ENCODE measurements around the gene CRYBA2.

The CRYBA2 gene

DNA sequence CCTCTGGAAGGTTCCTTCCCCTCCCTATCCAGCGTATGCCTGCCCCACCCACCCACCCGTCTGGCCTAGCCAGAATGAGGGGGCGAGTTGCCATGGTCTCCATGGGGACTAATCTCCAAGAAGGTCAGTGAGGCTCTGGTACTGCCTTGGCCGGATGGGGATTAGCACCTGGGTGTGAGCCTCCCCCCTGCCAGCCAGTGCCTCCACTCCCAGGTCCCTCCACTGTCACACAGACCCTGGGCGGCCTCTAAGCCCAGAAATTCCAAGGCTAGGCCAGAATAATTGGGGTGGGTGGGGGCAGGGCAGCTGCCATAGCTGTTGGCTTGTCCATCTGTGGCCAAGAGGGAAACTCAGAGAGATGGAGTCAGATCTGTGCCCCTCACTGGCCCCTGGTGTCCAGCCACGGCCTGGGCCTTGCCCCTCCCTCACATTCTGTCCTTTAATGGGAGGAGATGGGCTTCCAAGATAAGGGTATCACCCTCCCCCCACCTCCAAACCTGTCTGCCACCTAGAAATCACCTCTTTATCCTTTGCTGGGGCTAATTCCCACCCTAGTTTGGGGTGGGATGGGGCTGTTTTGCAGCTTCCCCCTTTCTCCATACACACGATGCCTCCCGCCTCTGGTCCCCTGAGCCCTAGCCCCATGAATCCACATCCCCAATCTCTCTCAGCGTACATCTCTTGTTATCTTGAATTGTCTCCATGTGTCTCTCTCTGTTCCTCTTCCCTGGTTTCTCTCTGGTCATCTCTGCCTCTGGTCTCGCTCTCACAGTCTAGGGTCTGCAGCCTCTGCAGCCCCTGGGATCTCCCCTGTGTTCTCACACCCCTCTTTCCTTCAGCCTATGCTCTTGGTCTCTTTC, 6.0 kb upstream of the CRYBA2 start:
- DNase-seq (ENCODE audit: low spot score), result no peak

DNA sequence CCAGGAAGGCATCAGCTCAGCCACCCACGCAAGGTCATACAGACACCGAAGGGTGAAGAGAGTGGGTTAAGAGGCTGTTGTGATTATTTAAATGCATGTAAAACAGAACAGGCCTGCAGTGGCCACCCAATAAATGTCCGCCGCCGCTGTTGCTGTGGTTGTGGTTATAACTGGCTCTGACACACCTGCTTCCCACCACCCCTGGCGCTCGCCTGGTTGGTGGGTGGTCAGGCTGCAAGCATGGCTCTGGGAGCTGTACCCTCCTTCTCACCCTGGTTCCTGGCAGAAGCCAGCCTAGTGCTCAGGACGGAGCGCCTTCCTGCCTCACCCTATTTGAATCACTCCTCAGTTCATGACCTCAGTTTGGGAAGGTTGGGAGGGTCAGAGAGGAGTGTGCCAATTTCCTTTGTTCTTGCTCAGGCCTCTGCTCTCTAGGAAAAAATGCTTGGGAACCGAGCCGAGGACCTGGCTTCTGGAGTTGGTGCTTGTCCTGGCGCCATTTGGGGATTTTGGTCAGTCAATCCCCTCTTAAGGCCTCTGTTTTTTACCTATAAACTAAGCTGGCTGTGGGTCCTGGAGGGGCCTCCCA, 5.3 kb upstream of the CRYBA2 start:
- no peak for DNase-seq (ENCODE audit: low spot score)

DNA sequence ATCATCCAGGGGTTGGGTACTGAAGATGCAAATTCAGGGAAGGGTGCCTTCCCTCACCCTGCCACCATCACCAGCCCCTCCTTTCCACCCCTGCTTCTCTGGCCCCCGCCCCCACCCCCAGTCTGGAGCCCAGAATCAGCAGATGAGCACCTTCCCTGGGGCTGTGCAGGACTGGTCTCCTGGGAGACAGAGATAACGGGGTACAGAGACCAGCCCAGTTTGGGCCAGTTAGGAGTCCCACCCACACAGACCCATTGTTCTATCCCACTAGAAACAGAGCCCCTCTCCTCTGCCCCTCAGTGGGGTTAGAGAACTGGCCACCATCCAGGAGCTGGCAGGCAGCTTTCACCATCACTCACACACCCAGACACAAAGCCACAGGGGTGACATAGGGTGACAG, 4.5 kb upstream of the CRYBA2 start:
- DNase-seq (ENCODE audit: low spot score), result no peak

DNA sequence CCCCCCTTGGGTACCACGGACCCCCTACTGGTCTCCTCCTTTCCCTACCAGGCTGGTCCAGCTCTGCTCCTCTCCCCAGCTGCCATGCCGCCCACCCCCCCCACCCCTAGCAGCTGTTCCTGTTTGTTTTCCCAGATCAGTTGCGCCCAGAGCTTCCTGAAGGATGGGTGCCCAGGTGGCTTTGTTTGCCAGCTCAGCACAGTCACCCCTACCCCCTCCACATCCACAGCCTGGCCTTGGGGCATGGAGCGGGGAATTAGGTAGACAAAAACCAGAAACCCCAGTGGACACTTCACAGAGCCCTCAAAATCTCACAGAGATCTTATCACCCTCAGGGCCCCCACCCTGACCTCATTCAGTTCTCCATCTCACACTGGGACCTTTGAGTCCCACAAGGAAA, 3.7 kb upstream of the CRYBA2 start:
- no peak for DNase-seq (ENCODE audit: low spot score)

DNA sequence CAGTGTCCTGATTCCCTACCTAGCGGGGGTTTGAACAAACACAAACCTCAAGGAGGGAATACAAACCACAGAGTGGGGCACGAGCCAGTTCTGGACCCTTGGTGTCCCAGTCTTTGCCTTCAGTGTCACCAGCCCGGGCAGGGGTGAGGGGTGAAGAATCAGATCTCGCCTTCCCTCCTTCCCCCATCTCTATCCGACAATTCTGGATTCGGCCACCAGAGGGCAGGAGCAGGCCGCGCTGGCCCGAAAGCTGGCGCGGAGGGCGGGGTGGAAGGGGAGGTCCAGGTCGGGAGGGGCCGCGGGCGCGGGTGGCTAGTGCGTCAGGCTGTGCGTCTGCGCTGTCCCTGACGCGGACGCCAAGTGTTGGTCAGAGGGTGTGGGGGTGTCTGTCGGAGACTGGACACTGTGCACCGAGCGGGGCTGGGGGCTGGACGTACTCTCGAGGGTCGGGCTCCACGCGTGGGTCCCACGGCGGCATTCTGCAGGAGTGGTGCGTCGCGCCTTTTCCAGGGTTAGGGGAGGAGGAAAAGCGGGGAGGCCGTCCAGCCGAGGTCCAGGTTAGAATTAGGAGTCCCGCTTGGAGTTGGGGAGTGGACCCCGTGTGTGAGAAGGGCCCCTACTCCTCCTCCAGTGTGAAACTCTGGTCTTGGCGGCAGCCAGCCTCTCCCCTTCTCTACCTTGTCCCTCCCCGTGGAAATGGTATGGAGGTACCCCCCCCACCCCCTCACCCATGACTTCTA, 2.9 kb upstream of the CRYBA2 start:
- peak; percentile 78 for DNase-seq (ENCODE audit: low spot score)

DNA sequence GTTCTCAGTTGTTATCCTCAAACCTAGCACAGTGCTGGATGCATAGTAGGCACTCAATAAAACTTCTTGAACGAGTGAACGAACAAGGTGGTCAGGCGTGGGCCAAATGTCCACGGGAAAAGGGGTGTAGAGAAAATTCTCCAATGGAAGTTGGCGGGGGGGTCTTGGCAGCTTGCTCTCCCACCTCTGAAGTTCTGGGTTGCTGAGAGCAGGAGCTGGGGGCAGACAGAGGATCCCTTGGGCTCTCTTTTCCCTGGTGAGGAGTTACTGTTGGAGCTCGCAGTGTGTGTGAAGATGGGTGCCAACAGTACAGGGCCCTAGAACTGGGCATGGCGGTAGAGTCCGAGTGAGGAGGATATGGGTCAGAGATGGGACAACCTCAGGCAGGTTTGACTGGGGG, 2.3 kb upstream of the CRYBA2 start:
- DNase-seq (ENCODE audit: low spot score), result no peak

DNA sequence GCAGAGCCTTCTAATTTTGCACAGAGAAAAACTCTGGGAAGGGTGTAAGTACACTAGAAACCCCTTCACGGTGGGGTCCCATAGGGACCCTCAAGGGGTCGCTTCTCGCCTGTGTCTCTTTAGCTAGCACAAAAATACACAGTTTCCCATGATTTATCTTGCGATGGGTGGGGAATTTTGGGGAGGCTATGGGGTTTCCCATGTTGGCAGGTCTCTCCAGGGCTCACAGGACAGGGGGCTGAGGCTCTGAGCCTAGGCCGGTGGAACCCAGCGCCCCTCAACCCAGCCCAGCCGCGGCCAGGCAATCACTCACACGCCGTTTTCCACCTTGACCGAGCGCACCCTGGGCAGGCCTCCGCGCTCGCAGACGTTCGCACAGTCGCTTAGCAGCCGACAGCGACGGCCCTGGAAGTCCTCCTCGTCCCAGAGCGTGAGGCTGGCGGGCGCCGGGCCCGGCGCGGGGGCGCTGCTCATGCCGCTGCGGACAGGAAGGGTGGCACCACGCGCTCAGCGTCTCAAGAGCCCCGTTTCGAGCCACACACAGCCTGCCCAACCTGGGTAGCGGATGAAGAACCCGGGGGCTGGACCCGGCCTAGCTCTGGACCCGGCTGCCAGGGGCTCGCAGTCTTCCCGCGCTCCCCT, 398 bp downstream of the CRYBA2 start:
- no peak for DNase-seq (ENCODE audit: low spot score)

DNA sequence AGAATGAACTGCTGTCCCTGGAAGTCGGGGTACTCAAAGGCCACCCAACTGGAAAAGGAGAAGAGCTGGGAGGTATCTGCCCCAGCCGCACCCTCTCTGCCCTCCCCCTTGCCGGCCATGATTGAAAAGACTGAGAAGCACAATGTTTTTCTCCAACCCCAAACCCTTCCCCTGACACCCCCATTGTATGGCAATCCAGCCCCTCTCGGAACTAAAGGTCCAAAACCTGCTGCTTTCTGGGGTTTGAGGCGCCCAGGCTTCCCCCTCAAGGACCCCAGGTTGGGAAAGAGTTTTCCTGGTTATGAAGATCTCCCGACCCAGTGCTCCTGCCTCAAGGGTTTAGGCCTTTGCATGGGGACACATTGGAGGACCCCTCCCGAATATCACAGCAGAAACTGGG, 1.0 kb downstream of the CRYBA2 start:
- DNase-seq (ENCODE audit: low spot score), result no peak

DNA sequence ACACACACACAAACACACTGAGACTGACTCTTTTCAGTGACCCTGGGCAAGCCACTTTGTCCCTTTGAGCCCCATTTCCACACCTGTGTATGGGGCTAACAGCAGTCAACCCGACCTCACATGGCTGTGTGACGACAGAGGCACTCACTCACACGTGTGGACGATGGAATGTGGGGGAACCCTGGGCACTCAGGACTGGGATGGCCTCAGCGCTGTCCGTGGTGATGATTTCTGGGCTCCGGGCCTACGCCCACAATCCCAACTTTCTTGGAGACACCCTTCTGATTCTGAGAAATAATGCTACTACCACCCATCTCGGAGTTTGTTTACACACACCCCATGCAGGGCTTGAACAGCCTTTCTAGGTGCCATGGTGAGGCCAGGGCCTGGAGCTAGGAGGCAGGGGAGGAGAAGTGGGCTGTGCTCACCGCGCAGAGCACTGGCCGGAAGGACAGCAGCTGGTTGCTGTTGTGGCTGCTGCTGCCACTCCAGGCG, 1.5 kb downstream of the CRYBA2 start:
- DNase-seq (ENCODE audit: low spot score), result no peak

DNA sequence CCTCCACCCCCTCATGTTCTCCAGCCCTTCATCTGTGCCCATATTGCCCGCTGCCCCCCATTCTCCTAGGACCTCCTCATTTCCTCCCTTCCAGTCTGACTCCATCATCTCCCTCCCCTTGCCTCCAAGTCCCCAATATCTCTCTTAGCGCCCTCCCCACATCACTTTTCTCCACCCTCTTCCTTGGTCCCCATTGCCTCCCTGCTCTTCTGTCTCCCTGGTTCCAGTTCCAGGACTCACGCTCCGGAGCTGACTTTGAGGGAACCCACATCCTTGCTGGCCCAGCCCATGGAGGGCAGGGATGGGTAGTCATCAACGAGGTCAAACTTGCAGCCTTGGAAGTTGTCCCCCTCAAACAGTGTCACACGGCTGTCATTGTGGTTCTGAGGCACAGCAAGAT, 2.6 kb downstream of the CRYBA2 start:
- DNase-seq (ENCODE audit: low spot score), result no peak

DNA sequence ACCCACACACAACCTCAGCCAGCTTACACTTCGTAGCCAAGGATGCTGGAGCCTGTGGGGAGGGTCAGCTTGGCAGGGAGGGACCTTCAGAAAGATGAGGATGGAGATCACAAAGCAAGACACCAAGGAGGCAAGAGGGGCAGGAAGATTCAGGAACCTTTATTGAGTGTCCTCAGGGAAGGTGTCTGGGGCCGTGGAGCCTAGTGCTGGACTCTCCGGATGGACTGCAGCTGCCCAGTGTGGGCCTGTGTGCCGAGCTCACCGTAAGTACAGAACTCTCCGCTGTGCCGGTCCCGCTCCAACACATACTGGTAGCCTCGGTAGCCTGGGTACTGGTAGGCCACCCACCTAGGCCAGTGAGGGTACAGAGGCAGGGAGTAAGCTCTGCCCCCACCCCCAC, 3.2 kb downstream of the CRYBA2 start:
- no peak for DNase-seq (ENCODE audit: low spot score)

DNA sequence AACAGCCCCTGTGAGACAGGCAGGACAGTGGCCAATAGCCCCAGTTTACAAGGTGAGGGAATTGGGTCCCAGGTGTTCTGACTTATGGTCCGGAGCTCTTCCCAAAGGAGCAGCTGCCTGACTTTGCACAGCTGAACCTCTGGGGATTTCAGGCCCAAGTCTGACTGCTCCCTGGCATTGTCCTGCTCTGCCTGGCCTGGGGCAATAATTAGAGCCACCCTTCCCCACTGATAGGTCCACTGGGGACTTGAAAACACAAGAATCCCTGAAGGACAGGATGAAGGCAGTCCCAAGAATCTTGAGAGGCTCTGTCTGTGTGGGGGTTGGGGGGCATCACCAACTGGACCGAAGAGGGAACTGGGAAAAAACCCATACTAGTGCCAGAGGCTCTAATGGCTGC, 4.6 kb downstream of the CRYBA2 start:
- DNase-seq (ENCODE audit: low spot score), result no peak

DNA sequence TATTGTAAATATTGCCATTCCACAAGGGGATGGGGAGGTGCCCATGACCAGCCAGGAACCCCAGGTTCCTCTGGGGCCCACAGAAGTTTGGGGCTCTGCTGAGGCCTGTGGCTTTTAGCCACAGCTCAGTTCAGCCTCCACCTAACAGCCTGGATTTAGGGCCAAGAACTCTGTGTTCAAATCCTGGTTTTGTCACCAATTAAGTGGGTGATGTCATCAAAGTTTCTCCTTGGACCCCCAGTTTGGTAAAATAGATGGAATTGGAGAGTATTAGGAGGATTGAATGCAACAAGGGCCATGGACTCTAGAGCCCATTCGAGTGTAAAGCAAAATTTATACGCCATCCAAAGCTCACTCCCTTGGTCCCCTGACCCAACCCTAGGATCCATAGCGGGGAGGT, 5.1 kb downstream of the CRYBA2 start:
- DNase-seq (ENCODE audit: low spot score), result no peak

DNA sequence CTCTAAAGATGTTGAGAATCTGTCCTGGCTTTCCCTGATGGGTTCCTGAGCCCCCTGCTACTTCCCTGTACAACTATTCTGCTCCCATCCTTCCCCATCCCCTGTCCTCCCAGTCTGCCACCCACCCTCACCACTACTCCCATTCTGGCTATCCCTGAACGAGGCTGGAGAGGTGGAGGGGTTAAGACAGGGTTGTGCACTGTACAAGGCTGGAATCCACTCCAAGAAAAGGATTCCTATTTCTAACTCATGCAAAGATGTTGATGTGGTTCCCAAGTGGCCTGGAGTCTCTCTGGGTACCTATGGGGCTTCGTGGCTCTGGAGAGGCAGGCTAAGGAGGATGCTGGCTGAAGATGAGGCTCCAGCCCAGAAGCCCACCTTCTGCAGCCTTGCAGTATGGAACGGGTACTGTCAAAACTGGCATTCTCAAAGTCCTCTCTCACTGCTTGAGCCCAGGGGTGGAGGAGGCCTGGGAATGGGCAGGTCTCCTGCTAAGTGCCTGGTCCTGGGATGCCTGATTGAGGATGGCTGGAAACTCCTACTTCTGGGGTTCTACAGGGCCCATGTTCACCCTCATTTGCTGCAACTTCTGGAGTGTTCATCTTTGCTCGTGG, 7.0 kb downstream of the CRYBA2 start:
- DNase-seq (ENCODE audit: low spot score), result no peak

DNA sequence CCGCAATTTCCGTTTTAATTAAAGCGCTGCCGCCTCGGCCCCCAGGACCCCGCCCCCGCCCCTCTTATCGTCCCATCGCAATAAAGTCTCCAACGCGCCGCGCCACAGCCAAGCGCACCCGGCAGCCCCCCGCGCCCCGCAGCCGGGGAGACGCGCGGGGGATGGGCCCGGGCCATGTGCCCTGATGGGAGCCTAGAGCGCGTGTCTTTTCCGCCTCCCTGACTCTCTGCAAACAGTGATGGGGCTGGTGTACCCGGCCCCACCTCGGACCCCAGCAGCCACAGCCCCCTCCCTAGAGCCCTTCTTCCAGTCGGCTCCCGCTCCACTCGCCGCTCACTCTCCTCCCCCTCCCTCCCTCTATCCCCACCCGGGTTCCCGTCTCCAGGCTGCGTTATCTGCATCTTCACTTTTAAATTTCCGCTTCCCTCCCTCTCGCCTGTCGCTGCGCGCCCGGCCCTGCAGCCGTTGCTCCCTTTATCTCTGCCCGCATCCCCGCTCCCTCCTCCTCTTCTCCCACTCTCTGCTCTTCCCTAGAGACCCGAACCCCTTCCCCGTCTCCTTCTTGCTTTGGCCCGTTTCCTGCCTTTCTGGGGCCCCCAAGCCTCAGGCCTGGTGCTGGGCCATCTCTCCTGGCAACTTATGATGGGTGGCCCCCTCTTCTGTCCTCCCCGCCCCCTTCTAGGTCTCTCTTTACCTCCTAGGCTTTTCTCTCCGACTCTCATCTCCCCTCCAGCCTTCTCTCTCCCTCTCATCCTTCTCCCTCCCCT, 7.7 kb downstream of the CRYBA2 start:
- DNase-seq (ENCODE audit: low spot score), result no peak

DNA sequence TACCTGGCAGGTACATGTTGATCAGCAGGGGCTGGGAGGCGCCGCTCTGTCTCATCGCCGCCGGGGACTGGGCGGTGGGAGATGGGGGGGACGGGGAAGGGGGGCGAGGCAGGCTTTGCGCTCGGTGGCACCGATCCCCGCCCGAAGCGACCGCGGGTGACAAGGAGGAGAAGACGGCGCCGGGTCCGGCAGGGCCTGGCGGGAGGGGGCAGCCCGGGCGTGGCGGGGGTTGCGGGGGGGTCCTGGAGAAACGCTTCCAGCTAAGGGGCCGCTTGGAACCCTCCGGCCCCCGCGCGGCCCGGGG, 8.2 kb downstream of the CRYBA2 start, which contains the start of gene FEV:
Gene FEV, minus strand, starts transcription at position 164 of the 304 bp plus-strand sequence. Its CDS starts 109 bp downstream, at position 55.
- no peak for DNase-seq (ENCODE audit: low spot score)

DNA sequence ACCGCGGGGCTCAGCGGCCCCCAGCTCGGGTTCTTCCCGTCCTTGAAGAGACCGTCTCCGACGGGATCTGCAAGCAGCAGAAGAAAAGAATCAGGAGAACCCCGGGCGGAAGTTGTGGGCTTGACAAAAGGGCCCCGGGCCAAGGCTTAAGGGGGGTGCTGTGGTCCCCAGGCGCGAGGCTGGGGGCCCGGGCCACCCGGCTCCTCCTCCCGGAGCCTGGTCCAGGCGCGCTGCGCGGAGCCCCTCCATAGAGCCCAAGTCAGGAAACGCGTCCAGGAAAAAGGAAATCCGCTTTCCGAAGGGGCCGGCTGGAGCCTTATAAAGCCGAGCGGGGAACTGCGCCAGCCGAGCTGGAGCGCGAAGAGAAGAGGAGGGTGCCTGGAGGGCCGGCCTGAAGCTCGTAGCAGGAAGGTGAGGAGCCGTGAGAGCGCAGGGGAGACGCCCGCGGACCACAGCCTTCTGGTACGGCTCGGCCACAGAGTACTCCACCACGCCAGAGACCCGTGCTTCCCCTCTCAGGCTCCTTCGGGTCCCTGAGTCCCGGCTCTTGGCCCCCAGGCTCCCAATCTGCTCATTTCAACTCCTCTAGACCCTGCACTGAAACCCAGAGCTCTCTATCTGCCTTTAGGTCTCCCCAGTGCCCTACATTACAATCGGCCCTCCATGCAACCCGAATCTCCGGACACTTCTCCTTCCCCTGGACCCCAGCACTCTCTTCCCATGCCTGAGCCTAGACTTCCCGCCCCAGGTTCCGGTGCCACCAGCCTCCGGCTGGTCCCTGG, 8.8 kb downstream of the CRYBA2 start:
- no peak for DNase-seq (ENCODE audit: low spot score)

DNA sequence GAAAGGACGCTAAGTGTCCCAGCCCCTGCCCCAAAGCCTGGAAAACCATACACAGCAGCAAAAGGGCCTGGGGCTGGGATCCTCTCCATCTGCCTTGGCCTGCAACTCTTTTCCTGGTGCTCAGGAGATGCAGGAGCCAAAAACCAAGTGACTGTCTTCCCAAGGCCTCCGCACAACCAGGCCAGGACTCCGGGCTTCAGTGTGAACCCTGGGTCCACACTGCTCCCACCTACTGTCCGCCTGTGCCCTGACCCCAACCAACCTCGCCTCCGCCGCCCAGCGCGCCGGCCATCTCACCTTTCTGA, 9.3 kb downstream of the CRYBA2 start:
- no peak for DNase-seq (ENCODE audit: low spot score)

DNA sequence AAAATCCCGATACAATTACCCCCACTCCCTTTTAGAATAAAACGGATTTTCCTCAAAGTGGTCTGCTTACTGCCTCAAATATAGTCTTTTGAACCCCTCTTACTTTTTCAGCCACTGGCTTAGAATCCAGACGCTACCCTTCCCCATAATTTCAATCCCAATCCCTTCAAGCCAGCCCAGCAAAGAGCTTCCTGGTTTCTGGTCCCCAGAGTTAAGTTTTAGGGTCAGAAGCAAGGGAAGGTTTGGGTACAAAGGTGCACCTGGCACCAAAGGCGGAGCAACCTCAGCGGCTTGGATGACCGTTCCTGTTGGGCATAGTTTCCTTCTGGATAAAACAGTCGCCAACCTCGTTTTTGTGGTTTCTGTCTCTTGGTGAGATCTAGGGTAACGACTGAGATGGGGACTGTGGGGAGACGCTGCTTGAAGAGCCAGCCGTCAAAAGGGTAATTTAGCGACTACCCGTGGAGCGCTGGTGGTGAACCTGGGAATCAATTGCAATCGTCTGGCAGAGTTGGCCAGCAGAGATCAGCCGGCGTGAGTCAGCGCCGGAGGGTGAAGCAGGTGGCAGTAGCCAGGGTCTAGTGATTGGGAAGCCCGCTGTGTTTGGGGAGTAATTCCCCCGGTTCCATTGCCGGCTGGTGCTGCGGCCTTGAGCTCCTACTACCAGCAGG, 9.8 kb downstream of the CRYBA2 start:
- DNase-seq (ENCODE audit: low spot score), result no peak

DNA sequence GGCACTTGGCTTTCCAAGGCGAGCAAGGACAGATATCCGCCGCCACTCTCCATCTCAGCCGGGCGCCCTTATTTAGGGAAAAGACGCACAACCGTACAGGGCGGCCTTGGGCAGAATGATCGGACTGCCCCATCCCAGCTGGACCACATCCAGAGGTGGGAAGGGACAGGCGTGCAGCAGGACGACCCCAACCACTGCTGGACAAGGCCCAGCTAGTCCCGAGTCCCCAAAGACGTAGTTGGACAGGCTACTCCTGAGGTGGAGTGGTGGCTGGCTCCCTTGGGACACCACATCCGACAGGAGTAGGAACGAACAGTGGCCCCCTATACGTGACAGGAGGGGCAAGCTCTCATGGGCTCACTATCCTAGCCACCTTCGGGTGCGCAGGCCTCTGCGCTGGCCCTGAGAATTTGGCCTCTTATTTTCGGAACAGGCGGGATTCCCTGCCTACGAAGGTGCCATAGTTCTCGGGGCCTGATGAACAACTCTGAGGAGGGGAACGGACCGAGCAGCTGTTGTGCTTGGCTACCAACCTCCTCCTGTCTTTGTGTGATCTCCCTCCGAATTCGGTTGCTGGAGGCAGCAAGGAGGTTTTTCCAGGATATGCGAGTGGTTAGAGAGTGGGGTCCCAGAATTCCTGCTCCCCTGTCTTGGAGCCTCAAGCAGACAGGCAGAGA, 10.5 kb downstream of the CRYBA2 start:
- no peak for DNase-seq (ENCODE audit: low spot score)

All from activated CD4-positive, alpha-beta T cell treated with anti-CD3 and anti-CD28 coated beads, Interleukin-2, Interleukin-4, amounts not matched to agents 100 ng/mL and 50 ng/mL, durations not matched to agents 16 hours and 8 hours (primary cell).